GM23338 (cell line): ENCODE data around the gene RENBP. TPM values are rescaled to one million over a fixed set of nuclear protein-coding genes. Genes with fewer than 3 reads are reported as not detected.
A peak's percentile ranks its signal among the peaks of the same experiment; 100 is the strongest.

Experiments used
- ATAC-seq: fragments of 200-7000 bp; cut with Tn5 transposase; 3 replicates; pipeline ENCODE4 v1.9.1; 2020
- DNase-seq: peaks from one replicate; pipeline ENCODE4 v3.0.0-alpha.2; 2015; ENCODE audit warnings: low spot score
- H2AFZ ChIP-seq: fragments of 200-600 bp; sonication (generic); 2 replicates; pipeline ENCODE4 v1.8.0; 2016; ENCODE audit warnings: antibody characterized with exemption, mild to moderate bottlenecking, moderate library complexity
- H3F3A ChIP-seq: fragments of 200-600 bp; sonication (generic); replicated peaks from 2 replicates; pipeline ENCODE4 v1.8.0; 2017; ENCODE audit warnings: antibody characterized with exemption, mixed run types, low read depth
- H3K27ac ChIP-seq: fragments of 200-600 bp; sonication (generic); 2 replicates; pipeline ENCODE4 v1.6.1; 2016; ENCODE audit warnings: low read depth
- H3K27me3 ChIP-seq: fragments of 200-600 bp; sonication (generic); 2 replicates; pipeline ENCODE4 v1.8.0; 2016; ENCODE audit warnings: mild to moderate bottlenecking, mixed run types, moderate library complexity; ENCODE audit not compliant: insufficient read depth
- H3K36me3 ChIP-seq: fragments of 200-600 bp; sonication (generic); 2 replicates; pipeline ENCODE4 v1.8.0; 2016; ENCODE audit warnings: mild to moderate bottlenecking; ENCODE audit not compliant: insufficient read depth
- H3K4me1 ChIP-seq: fragments of 200-600 bp; sonication (generic); 2 replicates; pipeline ENCODE4 v1.8.0; 2016; ENCODE audit warnings: mild to moderate bottlenecking, moderate library complexity; ENCODE audit not compliant: insufficient read depth
- H3K4me2 ChIP-seq: fragments of 200-600 bp; sonication (generic); 2 replicates; pipeline ENCODE4 v1.7.1; 2017; ENCODE audit warnings: mixed run types
- H3K4me3 ChIP-seq: fragments of 200-600 bp; sonication (generic); 2 replicates; pipeline ENCODE4 v1.6.1; 2016; ENCODE audit warnings: mixed run types
- H3K79me2 ChIP-seq: fragments of 200-600 bp; sonication (generic); replicated peaks from 2 replicates; pipeline ENCODE4 v1.8.0; 2017; ENCODE audit warnings: mild to moderate bottlenecking; ENCODE audit not compliant: insufficient read depth
- H3K9me2 ChIP-seq: fragments of 200-600 bp; sonication (generic); 2 replicates; pipeline ENCODE4 v1.8.0; 2017; ENCODE audit not compliant: insufficient read depth
- H4K20me1 ChIP-seq: fragments of 200-600 bp; sonication (generic); replicated peaks from 2 replicates; pipeline ENCODE4 v1.8.0; 2017; ENCODE audit warnings: mild to moderate bottlenecking; ENCODE audit not compliant: insufficient read depth
- H3K27ac Mint-ChIP-seq: 2 replicates; pipeline ENCODE4 v1.8.0; 2020; ENCODE audit warnings: inconsistent platforms, mild to moderate bottlenecking, moderate library complexity, mixed read lengths
- H3K27me3 Mint-ChIP-seq: 3 replicates; pipeline ENCODE4 v1.8.0; 2022; ENCODE audit warnings: low read depth, mild to moderate bottlenecking, moderate library complexity, mixed read lengths, inconsistent platforms; ENCODE audit not compliant: insufficient read depth, poor library complexity
- H3K36me3 Mint-ChIP-seq: 3 replicates; pipeline ENCODE4 v1.8.0; 2021; ENCODE audit warnings: low read depth, mild to moderate bottlenecking, inconsistent platforms, moderate library complexity, mixed read lengths
- H3K4me1 Mint-ChIP-seq: 3 replicates; pipeline ENCODE4 v1.8.0; 2020; ENCODE audit warnings: mild to moderate bottlenecking, inconsistent platforms, mixed read lengths
- H3K4me3 Mint-ChIP-seq: 3 replicates; pipeline ENCODE4 v1.8.0; 2021; ENCODE audit warnings: moderate library complexity, mild to moderate bottlenecking, inconsistent platforms, mixed read lengths
- H3K9me3 Mint-ChIP-seq: 3 replicates; pipeline ENCODE4 v1.8.0; 2020; ENCODE audit warnings: moderate library complexity, mild to moderate bottlenecking, inconsistent platforms, mixed read lengths
- CREB1 ChIP-seq: fragments of 250-450 bp; sonication (Bioruptor Pico); IDR thresholded peaks from 2 replicates; pipeline ENCODE4 v1.5.0; 2020; ENCODE audit warnings: low read depth, mild to moderate bottlenecking, moderate library complexity
- ZNF331 ChIP-seq: fragments of 250-450 bp; sonication (Bioruptor Pico); IDR thresholded peaks from 2 replicates; pipeline ENCODE4 v1.5.0; 2020; ENCODE audit warnings: low read depth, mild to moderate bottlenecking, moderate library complexity
- polyA plus RNA-seq: library from polyadenylated mRNA; unstranded; fragments of >200 nt; fragmentation: Nextera tagmentation; extraction: Ambion mirVana; gene quantifications from 2 replicates; pipeline ENCODE4 v1.2.1, GENCODE V29; 2016
- total RNA-seq: library from RNA; depleted of rRNA; stranded (reverse); fragments of >200 nt; shearing (Covaris generic); gene quantifications from 2 replicates; pipeline ENCODE4 v1.2.3, GENCODE V29; 2014
- TF ChIP-seq, protein P1 (sequence below): IDR thresholded peaks from 2 replicates; pipeline ENCODE4 v1.6.1; 2016; ENCODE audit warnings: antibody characterized with exemption
- TF ChIP-seq, protein P2 (sequence below), 2 experiments: fragments of 200-600 bp in 1 of 2; sonication (generic) in 1 of 2; conservative IDR thresholded peaks; 2 replicates each; pipeline versions ENCODE4 v1.5.1 to v1.6.1; 2016 to 2017; ENCODE audit warnings: antibody characterized with exemption in 2 of 2, low read depth in 2 of 2, mild to moderate bottlenecking in 2 of 2, moderate library complexity in 1 of 2

The RENBP gene
- total and polyA plus RNA-seq, 2 experiments from 2014 or later, result 2.0 to 10.3 TPM

GRCh38 chrX:153972368-153973126 is 28.1 kb upstream of the RENBP start, which contains the start of gene TMEM187:
Gene TMEM187, plus strand, starts transcription at chrX:153972754. Its CDS starts 9,309 bp downstream, at chrX:153982063.
- H3K4me3 Mint-ChIP-seq, result peak within 1 kb of the TSS; percentile 100
- peak; percentile 25 for ATAC-seq
- peaks cover 12% of the 10 kb centered on the region for H3K36me3 Mint-ChIP-seq
- 0 out of 2 replicates have a peak, but pooled peaks cover 4% of the 10 kb centered on the region for H3F3A ChIP-seq
- peaks cover 11% of the 10 kb centered on the region; the same call in 1 of the 2 replicates for H4K20me1 ChIP-seq
- peak; percentile 87 for TF ChIP-seq CREB1 (CRISPR knock-in tag)
- TF ChIP-seq, protein P1, sequence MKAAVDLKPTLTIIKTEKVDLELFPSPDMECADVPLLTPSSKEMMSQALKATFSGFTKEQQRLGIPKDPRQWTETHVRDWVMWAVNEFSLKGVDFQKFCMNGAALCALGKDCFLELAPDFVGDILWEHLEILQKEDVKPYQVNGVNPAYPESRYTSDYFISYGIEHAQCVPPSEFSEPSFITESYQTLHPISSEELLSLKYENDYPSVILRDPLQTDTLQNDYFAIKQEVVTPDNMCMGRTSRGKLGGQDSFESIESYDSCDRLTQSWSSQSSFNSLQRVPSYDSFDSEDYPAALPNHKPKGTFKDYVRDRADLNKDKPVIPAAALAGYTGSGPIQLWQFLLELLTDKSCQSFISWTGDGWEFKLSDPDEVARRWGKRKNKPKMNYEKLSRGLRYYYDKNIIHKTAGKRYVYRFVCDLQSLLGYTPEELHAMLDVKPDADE, result no peak
- no peak within 1 kb of the TSS for H2AFZ ChIP-seq
- peaks cover 24% of the 10 kb centered on the region for H3K4me1 Mint-ChIP-seq
- H3K36me3 ChIP-seq, result no peaks in the 10 kb centered on the region
- H3K27me3 ChIP-seq, result no peaks in the 10 kb centered on the region
- H3K4me2 ChIP-seq, result peak within 1 kb of the TSS; percentile 88
- peak within 1 kb of the TSS; percentile 100 for H3K27ac Mint-ChIP-seq
- peak; percentile 89 for DNase-seq
- peaks cover 3% of the 10 kb centered on the region for H3K27me3 Mint-ChIP-seq
- H3K9me2 ChIP-seq, result no peaks in the 10 kb centered on the region
- H3K79me2 ChIP-seq, result peaks cover 30% of the 10 kb centered on the region
- H3K9me3 Mint-ChIP-seq, result no peaks in the 10 kb centered on the region; the same call in 2 of the 3 replicates
- H3K4me3 ChIP-seq, result peak within 1 kb of the TSS; percentile 85
- peaks cover 12% of the 10 kb centered on the region for H3K4me1 ChIP-seq
- peak within 1 kb of the TSS; percentile 99 for H3K27ac ChIP-seq

DNA sequence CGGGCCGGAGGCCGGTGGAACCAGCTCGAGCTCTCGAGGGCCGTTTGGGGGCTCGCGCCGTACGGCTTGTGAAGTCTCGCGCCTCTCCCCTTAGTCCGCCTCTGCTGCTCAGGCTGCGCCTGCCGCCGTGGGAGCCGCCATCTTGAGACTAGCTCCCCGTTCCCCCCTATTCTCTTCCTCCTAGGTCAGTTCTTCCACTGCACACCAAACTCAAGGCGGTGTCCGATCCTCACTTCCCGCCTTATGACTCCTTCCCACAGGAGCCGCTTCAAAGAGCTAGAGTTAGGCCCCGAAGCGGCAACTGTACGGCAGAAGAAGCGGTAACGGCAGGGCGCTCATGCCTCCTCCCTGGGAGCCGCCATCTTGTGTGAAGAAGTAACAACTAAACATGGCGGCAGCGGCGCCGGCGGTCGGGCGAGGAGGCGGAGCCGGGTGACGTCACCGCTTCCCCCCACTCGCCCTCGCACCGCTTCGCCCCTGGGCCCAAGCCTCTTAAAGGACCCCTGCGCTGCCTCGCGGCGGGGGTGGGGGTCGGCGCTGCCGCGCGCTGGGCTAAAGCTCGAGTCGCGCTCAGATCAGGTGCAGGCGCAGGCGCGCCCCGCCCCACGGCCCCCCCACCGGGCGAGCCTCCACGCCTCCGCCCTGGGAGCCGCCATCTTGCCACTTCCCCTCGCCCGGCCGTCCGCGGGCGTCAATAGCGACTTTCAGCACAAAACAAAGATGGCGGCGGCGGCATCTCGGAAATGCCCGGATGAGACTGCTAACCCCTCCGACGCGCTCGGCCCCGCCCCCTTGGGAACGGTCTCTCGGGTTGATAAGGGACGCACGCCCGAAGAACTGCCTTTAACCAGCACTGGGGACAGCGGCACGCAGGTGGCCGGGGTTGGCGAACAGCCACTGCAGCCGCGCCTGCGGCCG is 27.3 kb upstream of the RENBP start, which contains the start of gene HCFC1:
Gene HCFC1, minus strand, starts transcription at position 369 of the 918 bp plus-strand sequence. CDS start 978 bp downstream, outside the sequence.
- ATAC-seq (peak; percentile 29), DNase-seq (peak; percentile 86)
- TF ChIP-seq CREB1 (CRISPR knock-in tag) (peak; percentile 95), ZNF331 (CRISPR knock-in tag) (no peak)
- H3F3A ChIP-seq, result 0 out of 2 replicates have a peak, but pooled peaks cover 4% of the 10 kb centered on the region
- H3K79me2 ChIP-seq, result peaks cover 38% of the 10 kb centered on the region
- H3K4me1 Mint-ChIP-seq, result peaks cover 29% of the 10 kb centered on the region
- H3K9me2 ChIP-seq, result no peaks in the 10 kb centered on the region
- no peaks in the 10 kb centered on the region; the same call in 2 of the 3 replicates for H3K9me3 Mint-ChIP-seq
- peak within 1 kb of the TSS; percentile 99 for H3K27ac ChIP-seq
- peaks cover 17% of the 10 kb centered on the region for H4K20me1 ChIP-seq
- H3K4me3 Mint-ChIP-seq, result peak within 1 kb of the TSS; percentile 100
- H3K4me1 ChIP-seq, result peaks cover 12% of the 10 kb centered on the region
- H3K36me3 ChIP-seq, result no peaks in the 10 kb centered on the region
- H3K27me3 Mint-ChIP-seq, result peaks cover 4% of the 10 kb centered on the region
- peak within 1 kb of the TSS; percentile 100 for H3K27ac Mint-ChIP-seq
- H3K36me3 Mint-ChIP-seq, result peaks cover 15% of the 10 kb centered on the region
- peak within 1 kb of the TSS; percentile 78 for H3K4me2 ChIP-seq
- no peak within 1 kb of the TSS for H2AFZ ChIP-seq
- peak within 1 kb of the TSS; percentile 85 for H3K4me3 ChIP-seq
- no peaks in the 10 kb centered on the region for H3K27me3 ChIP-seq

DNA sequence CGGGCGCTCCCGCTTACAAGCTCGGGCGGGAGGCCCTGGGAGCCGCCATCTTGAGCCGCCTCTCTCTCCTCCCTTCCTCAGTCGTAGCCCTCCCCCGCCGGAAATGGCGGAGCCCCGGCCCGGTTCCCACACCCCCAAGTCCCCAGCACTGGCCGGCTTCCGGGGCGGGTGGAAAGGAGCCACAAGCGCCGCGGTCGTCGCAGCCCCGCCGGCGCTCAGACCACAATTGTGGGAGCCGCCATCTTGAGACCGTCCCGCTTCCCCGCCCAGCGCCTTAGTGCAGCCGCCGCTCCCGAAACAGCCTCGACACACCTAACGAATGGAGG is 26.6 kb upstream of the RENBP start:
- H3K27me3 ChIP-seq, result no peaks in the 10 kb centered on the region
- H3K4me1 Mint-ChIP-seq, result peaks cover 33% of the 10 kb centered on the region
- DNase-seq, result peak; percentile 72
- peaks cover 15% of the 10 kb centered on the region for H3K36me3 Mint-ChIP-seq
- peak overlapping the region; percentile 100 for H3K4me3 Mint-ChIP-seq
- peak overlapping the region; percentile 100 for H3K27ac Mint-ChIP-seq
- H3K9me3 Mint-ChIP-seq, result no peaks in the 10 kb centered on the region; the same call in 2 of the 3 replicates
- peak; percentile 48 for ATAC-seq
- no peak overlapping the region for H2AFZ ChIP-seq
- H3F3A ChIP-seq, result 0 out of 2 replicates have a peak, but pooled peaks cover 4% of the 10 kb centered on the region
- H3K27me3 Mint-ChIP-seq, result peaks cover 4% of the 10 kb centered on the region
- no peaks in the 10 kb centered on the region for H3K9me2 ChIP-seq
- peak overlapping the region; percentile 99 for H3K27ac ChIP-seq
- TF ChIP-seq, protein P2, sequence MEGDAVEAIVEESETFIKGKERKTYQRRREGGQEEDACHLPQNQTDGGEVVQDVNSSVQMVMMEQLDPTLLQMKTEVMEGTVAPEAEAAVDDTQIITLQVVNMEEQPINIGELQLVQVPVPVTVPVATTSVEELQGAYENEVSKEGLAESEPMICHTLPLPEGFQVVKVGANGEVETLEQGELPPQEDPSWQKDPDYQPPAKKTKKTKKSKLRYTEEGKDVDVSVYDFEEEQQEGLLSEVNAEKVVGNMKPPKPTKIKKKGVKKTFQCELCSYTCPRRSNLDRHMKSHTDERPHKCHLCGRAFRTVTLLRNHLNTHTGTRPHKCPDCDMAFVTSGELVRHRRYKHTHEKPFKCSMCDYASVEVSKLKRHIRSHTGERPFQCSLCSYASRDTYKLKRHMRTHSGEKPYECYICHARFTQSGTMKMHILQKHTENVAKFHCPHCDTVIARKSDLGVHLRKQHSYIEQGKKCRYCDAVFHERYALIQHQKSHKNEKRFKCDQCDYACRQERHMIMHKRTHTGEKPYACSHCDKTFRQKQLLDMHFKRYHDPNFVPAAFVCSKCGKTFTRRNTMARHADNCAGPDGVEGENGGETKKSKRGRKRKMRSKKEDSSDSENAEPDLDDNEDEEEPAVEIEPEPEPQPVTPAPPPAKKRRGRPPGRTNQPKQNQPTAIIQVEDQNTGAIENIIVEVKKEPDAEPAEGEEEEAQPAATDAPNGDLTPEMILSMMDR (conservative IDR thresholded peaks at IDR 0.05; ENCODE audit: low read depth in 2 of 2), result no peak
- TF ChIP-seq, protein P1, result peak; percentile 18
- H4K20me1 ChIP-seq, result peaks cover 17% of the 10 kb centered on the region
- H3K4me1 ChIP-seq, result peaks cover 12% of the 10 kb centered on the region
- H3K4me3 ChIP-seq, result peak overlapping the region; percentile 85
- H3K4me2 ChIP-seq, result peak overlapping the region; percentile 78
- no peaks in the 10 kb centered on the region for H3K36me3 ChIP-seq
- H3K79me2 ChIP-seq, result peaks cover 45% of the 10 kb centered on the region
